DND-41 (cell line): ENCODE data around the gene GAB1.

Experiments
- ATAC-seq: fragments of 200-7000 bp; cut with Tn5 transposase; 3 replicates; pipeline ENCODE4 v1.9.1; 2021; ENCODE audit warnings: low read depth; ENCODE audit not compliant: insufficient read depth
- DNase-seq: peaks from one replicate; pipeline ENCODE4 v3.0.0-alpha.2; 2020
- H2AFZ ChIP-seq: 2 replicates; pipeline ENCODE4 v1.6.0; 2012; ENCODE audit warnings: low read depth, low read length
- H3K27ac ChIP-seq: 2 replicates; pipeline ENCODE4 v1.5.1; 2012; ENCODE audit warnings: low read length, inconsistent platforms
- H3K27me3 ChIP-seq: fragments of 200-600 bp; sonication (generic); 2 replicates; pipeline ENCODE4 v1.6.0; 2012; ENCODE audit warnings: low read length, mild to moderate bottlenecking, inconsistent platforms; ENCODE audit not compliant: insufficient read depth, poor library complexity
- H3K36me3 ChIP-seq: 2 replicates; pipeline ENCODE4 v1.5.1; 2012; ENCODE audit warnings: low read length, inconsistent platforms; ENCODE audit not compliant: insufficient read depth
- H3K4me1 ChIP-seq: 2 replicates; pipeline ENCODE4 v1.5.1; 2012; ENCODE audit warnings: mild to moderate bottlenecking, low read length; ENCODE audit not compliant: insufficient read depth
- H3K4me2 ChIP-seq: 2 replicates; pipeline ENCODE4 v1.6.0; 2012; ENCODE audit warnings: mild to moderate bottlenecking, moderate library complexity, low read length, inconsistent platforms; ENCODE audit not compliant: insufficient read depth
- H3K4me3 ChIP-seq, 2 experiments: fragments of 200-600 bp in 1 of 2; shearing (Covaris generic) in 1 of 2; 2 replicates each; pipeline ENCODE4 v1.5.1; 2012 to 2016; ENCODE audit warnings: inconsistent platforms in 2 of 2, low read length in 2 of 2, mild to moderate bottlenecking in 2 of 2, low read depth in 1 of 2, moderate library complexity in 1 of 2
- H3K79me2 ChIP-seq: 2 replicates; pipeline ENCODE4 v1.6.0; 2012; ENCODE audit warnings: low read length, inconsistent platforms; ENCODE audit not compliant: insufficient read depth
- H3K9ac ChIP-seq: 2 replicates; pipeline ENCODE4 v1.6.0; 2012; ENCODE audit warnings: low read depth, mild to moderate bottlenecking, inconsistent platforms, low read length, moderate library complexity
- H3K9me3 ChIP-seq: 2 replicates; pipeline ENCODE4 v1.5.1; 2012; ENCODE audit warnings: low read length, moderate library complexity, mild to moderate bottlenecking, inconsistent platforms; ENCODE audit not compliant: insufficient read depth, severe bottlenecking
- H4K20me1 ChIP-seq: 2 replicates; pipeline ENCODE4 v1.6.0; 2012; ENCODE audit warnings: low read length; ENCODE audit not compliant: insufficient read depth
- EZH2 ChIP-seq: IDR thresholded peaks from 3 replicates; pipeline ENCODE4 v1.6.1; 2012; ENCODE audit warnings: borderline replicate concordance, low read depth, mild to moderate bottlenecking, moderate library complexity, low read length, inconsistent platforms; ENCODE audit not compliant: severe bottlenecking
- TF ChIP-seq, protein P1 (sequence below): IDR thresholded peaks from 2 replicates; pipeline ENCODE4 v1.5.1; 2012; ENCODE audit warnings: borderline replicate concordance, low read length, moderate library complexity, mild to moderate bottlenecking; ENCODE audit not compliant: poor library complexity, severe bottlenecking; ENCODE audit errors: extremely low read depth

GAB1 gene

DNA sequence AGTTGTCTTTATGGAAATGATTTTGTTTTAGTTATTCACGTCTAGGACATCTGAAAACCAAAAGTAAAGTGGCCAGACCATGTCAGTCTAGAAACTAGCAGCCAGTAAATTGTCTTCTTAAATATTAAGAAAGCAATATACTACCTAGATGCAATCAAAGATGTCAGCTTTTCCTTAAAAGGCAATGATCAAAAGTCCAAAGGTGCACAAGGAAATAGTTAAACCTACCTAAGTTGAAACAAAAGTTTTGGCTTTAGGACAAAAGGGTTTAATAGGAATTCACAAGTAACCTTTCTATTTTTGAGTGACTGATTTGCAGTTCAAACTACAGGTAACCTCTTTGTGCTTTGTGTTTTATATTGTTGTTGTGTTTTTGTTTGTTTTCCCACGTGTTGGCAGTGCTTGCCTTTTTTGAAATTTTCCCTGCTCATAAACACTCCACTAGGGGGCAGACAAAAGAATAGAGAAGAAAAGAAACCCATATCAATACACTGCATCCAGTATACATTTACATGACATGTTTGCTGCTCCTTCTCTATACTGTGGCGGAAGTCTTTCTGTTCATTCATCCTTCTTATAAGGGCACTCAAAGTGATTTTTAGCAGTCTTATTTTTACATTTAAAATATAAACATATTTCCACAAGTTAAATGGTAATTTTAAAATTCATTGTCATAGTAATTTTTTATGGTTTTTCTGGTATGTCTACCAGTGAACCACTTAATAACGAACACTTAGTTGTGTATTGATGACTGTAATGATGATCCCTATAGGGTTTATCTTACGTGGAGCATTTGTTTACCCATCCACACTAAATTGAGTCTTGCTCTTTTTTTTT lies 62.7 kb downstream of the GAB1 start:
- no peak overlapping the region for H3K4me2 ChIP-seq
- H3K27ac ChIP-seq, result no peak overlapping the region
- peak; percentile 15 for DNase-seq

DNA sequence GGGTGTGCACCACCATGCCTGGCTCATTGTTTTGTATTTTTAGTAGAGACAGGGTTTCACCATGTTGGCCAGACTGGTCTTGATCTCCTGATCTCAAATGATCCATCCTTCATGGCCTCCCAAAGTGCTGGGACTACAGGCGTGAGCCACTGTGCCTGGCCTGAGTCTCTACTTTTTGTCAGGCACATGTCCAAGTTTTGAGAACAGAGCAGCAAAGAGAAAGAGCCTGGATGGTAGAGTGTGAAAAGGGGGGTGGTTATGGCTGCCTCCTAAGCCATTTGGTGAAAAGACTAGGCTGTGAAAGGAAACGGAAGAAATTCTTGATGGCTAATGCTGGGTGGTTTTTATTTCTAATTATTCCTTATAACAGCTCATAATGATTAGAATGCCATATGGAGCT lies 63.4 kb downstream of the GAB1 start:
- Histone ChIP-seq H3K27ac (no peak overlapping the region), H3K4me1 (no peaks in the 10 kb centered on the region), H3K9me3 (no peaks in the 10 kb centered on the region), H3K4me2 (no peak overlapping the region), H3K9ac (no peak overlapping the region), H3K27me3 (no peaks in the 10 kb centered on the region), H3K36me3 (no peaks in the 10 kb centered on the region), H4K20me1 (no peaks in the 10 kb centered on the region), H3K79me2 (no peaks in the 10 kb centered on the region), H3K4me3 (no peak overlapping the region), H2AFZ (no peak overlapping the region)
- TF ChIP-seq EZH2, result no peak
- TF ChIP-seq, protein P1, sequence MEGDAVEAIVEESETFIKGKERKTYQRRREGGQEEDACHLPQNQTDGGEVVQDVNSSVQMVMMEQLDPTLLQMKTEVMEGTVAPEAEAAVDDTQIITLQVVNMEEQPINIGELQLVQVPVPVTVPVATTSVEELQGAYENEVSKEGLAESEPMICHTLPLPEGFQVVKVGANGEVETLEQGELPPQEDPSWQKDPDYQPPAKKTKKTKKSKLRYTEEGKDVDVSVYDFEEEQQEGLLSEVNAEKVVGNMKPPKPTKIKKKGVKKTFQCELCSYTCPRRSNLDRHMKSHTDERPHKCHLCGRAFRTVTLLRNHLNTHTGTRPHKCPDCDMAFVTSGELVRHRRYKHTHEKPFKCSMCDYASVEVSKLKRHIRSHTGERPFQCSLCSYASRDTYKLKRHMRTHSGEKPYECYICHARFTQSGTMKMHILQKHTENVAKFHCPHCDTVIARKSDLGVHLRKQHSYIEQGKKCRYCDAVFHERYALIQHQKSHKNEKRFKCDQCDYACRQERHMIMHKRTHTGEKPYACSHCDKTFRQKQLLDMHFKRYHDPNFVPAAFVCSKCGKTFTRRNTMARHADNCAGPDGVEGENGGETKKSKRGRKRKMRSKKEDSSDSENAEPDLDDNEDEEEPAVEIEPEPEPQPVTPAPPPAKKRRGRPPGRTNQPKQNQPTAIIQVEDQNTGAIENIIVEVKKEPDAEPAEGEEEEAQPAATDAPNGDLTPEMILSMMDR, result no peak
- ATAC-seq (no peak), DNase-seq (no peak)

More for the DNA sequence above, 62.7 kb downstream of the GAB1 start:
- Histone ChIP-seq H3K9ac (no peak overlapping the region), H3K27me3 (no peaks in the 10 kb centered on the region), H3K9me3 (no peaks in the 10 kb centered on the region), H4K20me1 (no peaks in the 10 kb centered on the region), H3K79me2 (no peaks in the 10 kb centered on the region), H3K4me1 (no peaks in the 10 kb centered on the region), H3K36me3 (no peaks in the 10 kb centered on the region), H3K4me3 (no peak overlapping the region), H2AFZ (no peak overlapping the region)
- TF ChIP-seq, protein P1, result peak; percentile 72
- TF ChIP-seq EZH2, result no peak
- peak; percentile 64; the same call in 2 of the 3 replicates for ATAC-seq

DNA sequence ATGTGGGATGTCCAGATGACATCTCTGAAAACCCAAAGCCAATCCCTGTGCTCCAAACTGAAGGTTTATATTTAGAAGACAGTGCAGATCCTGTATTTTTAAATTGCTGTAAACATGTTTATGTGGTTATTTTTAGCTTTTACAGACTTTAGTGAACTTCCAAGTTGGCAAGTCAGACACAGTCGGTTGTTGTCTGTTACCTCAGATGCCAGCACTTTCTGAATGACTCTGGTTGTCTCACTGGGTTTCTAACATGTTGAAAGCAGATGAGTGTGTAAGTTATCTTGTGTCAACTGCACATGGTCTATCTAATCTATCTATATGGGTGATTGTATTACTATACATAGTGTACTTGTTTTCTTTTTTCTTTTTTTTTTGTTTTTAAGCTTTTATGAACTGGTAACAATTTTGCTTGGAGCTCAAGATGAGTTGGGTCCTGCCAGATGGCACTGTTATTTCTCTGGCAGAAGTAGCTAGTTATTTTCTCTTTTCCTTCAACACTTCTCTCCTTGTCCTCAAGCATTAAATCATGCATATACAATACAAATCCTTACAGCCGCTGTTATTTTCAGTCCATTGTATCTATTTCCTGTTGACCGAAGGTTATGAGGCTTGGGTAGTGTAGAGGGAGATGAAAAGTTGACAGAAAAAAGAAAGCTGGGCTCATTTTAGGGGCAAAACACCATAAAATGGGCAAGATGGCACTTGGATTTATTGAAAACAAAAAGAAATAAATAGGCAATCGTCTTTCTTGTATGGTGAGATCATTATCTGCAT lies 66.3 kb downstream of the GAB1 start:
- Histone ChIP-seq H3K27me3 (no peaks in the 10 kb centered on the region), H3K9ac (no peak overlapping the region), H3K27ac (no peak overlapping the region), H3K79me2 (no peaks in the 10 kb centered on the region), H3K4me2 (no peak overlapping the region), H4K20me1 (no peaks in the 10 kb centered on the region), H2AFZ (no peak overlapping the region), H3K4me3 (no peak overlapping the region), H3K9me3 (no peaks in the 10 kb centered on the region), H3K4me1 (no peaks in the 10 kb centered on the region), H3K36me3 (no peaks in the 10 kb centered on the region)
- TF ChIP-seq, protein P1, result no peak
- no peak for TF ChIP-seq EZH2
- ATAC-seq (no peak), DNase-seq (no peak)
